IPS-20b (cell line): ENCODE measurements around the gene C22orf15.
"Not testable (repeated sequence)": the region's sequence is repeated elsewhere in the genome, so short reads cannot be mapped to it uniquely, and the experiment has no call there.

ENCODE experiments used
- H3K27ac ChIP-seq: one replicate; pipeline ENCODE4 v1.5.1; 2013; ENCODE audit warnings: low read length
- H3K27me3 ChIP-seq: 2 replicates; pipeline ENCODE4 v1.6.1; 2013; ENCODE audit warnings: mild to moderate bottlenecking, low read length, inconsistent platforms; ENCODE audit not compliant: insufficient read depth
- H3K36me3 ChIP-seq: 2 replicates; pipeline ENCODE4 v1.6.1; 2013; ENCODE audit warnings: low read depth, mild to moderate bottlenecking, inconsistent platforms, low read length, moderate library complexity; ENCODE audit not compliant: insufficient read depth
- H3K4me1 ChIP-seq: 2 replicates; pipeline ENCODE4 v1.6.1; 2013; ENCODE audit warnings: mild to moderate bottlenecking, control low read depth, inconsistent platforms, low read length, moderate library complexity; ENCODE audit not compliant: insufficient read depth
- H3K4me3 ChIP-seq: 2 replicates; pipeline ENCODE4 v1.5.1; 2013; ENCODE audit warnings: mild to moderate bottlenecking, low read length, inconsistent platforms
- H3K9ac ChIP-seq: 2 replicates; pipeline ENCODE4 v1.6.1; 2013; ENCODE audit warnings: low read depth, mild to moderate bottlenecking, inconsistent platforms, low read length, moderate library complexity
- H3K9me3 ChIP-seq: 2 replicates; pipeline ENCODE4 v1.6.1; 2013; ENCODE audit warnings: mild to moderate bottlenecking, low read depth, low read length, inconsistent platforms; ENCODE audit not compliant: insufficient read depth

Gene C22orf15

DNA sequence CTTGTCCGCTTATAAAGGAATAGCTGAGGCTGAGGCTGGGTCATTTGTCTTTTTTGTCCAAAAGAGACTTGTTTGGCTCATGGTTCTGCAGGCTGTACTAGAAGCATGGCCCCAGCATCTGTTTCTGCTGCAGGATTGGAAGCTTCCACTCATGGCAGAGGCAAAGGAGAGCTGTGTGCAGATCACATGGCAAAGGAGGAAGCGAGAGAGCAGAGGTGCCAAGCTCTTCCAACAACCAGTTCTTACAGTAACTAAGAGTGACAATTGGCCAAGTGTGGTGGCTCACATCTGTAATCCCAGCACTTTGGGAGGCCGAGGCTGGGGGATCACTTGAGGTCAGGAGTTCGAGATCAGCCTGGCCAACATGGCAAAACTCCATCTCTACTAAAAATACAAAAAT, 34.7 kb upstream of the C22orf15 start:
- H3K27me3 ChIP-seq, H3K36me3 ChIP-seq, H3K4me1 ChIP-seq: not testable (repeated sequence)

DNA sequence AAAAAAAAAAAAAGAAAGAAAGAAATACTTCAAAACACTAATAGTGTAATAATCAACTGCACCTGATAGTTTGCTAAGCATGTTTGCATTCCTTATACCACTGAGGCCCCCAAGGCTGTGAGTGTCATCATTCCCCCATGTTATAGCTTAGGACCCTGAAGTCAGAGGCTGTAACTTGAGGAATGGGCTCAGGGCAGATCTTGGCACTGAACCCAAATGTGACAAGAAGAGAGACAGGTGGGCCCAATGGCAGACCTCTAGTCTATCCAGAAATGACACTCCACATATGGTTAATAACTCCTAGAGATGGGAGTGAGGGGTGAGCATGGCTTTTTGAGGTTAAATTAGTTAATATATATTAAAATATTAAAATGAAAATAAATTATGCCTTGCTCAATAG, 25.1 kb upstream of the C22orf15 start:
- Histone ChIP-seq H3K4me3 (no peak overlapping the region), H3K9me3 (no peaks in the 10 kb centered on the region), H3K9ac (no peak overlapping the region), H3K27me3 (no peaks in the 10 kb centered on the region), H3K36me3 (no peaks in the 10 kb centered on the region; the same call in 1 of the 2 replicates), H3K4me1 (no peaks in the 10 kb centered on the region), H3K27ac (no peak overlapping the region)

More for the DNA sequence above, 34.7 kb upstream of the C22orf15 start:
- H3K4me3 ChIP-seq, H3K27ac ChIP-seq, H3K9ac ChIP-seq, H3K9me3 ChIP-seq: not testable (repeated sequence)

- Histone ChIP-seq H3K9me3 (no peaks in the 10 kb centered on the region), H3K27ac (no peak overlapping the region), H3K27me3 (no peaks in the 10 kb centered on the region)
These were observed 20.1 kb upstream of the C22orf15 start for GRCh38 chr22:23742505-23743264.

DNA sequence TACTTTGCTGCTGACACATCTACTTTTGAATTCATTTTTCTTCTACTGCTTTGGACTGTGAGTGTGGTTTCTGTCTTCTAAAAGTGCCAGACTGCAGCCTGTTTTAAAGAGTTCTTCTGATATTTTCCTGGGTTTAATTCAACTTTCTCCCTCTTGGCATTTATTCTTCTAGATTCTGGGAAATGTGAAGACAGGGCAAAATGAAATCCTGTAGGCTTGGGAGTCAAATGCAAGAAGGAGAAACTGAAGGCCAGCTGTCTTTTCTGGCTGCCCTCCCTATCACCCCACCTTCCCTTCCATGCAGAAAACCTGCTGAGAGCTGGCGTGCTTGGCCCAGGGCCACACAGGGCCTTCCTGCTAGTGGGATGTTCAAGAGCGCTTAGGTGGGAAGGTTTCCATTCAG, 19.5 kb upstream of the C22orf15 start:
- Histone ChIP-seq H3K9ac (no peak overlapping the region), H3K4me3 (no peak overlapping the region), H3K27ac (no peak overlapping the region), H3K4me1 (no peaks in the 10 kb centered on the region), H3K9me3 (no peaks in the 10 kb centered on the region), H3K36me3 (peaks cover 15% of the 10 kb centered on the region), H3K27me3 (no peaks in the 10 kb centered on the region)

More at GRCh38 chr22:23742505-23743264, 20.1 kb upstream of the C22orf15 start:
- Histone ChIP-seq H3K36me3 (peaks cover 15% of the 10 kb centered on the region), H3K9ac (no peak overlapping the region), H3K4me1 (no peaks in the 10 kb centered on the region), H3K4me3 (no peak overlapping the region)

DNA sequence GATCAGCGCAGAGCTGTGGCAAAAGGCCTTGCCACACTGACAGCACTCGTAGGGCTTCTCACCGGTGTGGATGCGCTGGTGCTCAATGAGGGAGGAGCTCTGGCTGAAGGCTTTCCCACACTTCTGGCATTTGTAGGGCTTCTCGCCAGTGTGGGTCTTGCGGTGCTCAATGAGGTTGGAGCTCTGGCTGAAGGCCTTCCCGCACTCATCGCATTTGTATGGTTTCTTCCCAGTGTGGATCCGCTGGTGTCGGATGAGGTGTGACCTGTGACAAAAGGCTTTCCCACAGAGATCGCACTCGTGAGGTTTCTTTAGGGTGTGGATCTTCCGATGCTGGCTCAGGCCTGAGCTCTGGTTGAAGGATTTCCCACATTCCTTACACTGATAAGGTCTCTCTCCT, 18.8 kb upstream of the C22orf15 start:
- H3K9me3 ChIP-seq: no peaks in the 10 kb centered on the region
- no peak overlapping the region for H3K4me3 ChIP-seq
- H3K36me3 ChIP-seq: peaks cover 15% of the 10 kb centered on the region
- H3K9ac ChIP-seq: no peak overlapping the region
- H3K4me1 ChIP-seq: no peaks in the 10 kb centered on the region
- H3K27ac ChIP-seq: no peak overlapping the region
- no peaks in the 10 kb centered on the region for H3K27me3 ChIP-seq

- H3K27me3 ChIP-seq: no peaks in the 10 kb centered on the region
- no peak overlapping the region for H3K27ac ChIP-seq
- H3K4me3 ChIP-seq: no peak overlapping the region
- H3K9me3 ChIP-seq: no peaks in the 10 kb centered on the region
- peaks cover 15% of the 10 kb centered on the region for H3K36me3 ChIP-seq
- H3K4me1 ChIP-seq: no peaks in the 10 kb centered on the region
- H3K9ac ChIP-seq: no peak overlapping the region
These were observed 18.3 kb upstream of the C22orf15 start for GRCh38 chr22:23744485-23744884.

- H3K9ac ChIP-seq: no peak overlapping the region
- no peak overlapping the region for H3K27ac ChIP-seq
These were observed 17.0 kb upstream of the C22orf15 start for GRCh38 chr22:23745791-23746190.

GRCh38 chr22:23749841-23750301, 12.9 kb upstream of the C22orf15 start:
- Histone ChIP-seq H3K4me1 (no peaks in the 10 kb centered on the region; the same call in 1 of the 2 replicates), H3K4me3 (peak overlapping the region; percentile 71), H3K9ac (no peak overlapping the region), H3K9me3 (no peaks in the 10 kb centered on the region), H3K27me3 (no peaks in the 10 kb centered on the region), H3K27ac (no peak overlapping the region), H3K36me3 (no peaks in the 10 kb centered on the region)

More at GRCh38 chr22:23745791-23746190, 17.0 kb upstream of the C22orf15 start:
- H3K27me3 ChIP-seq: no peaks in the 10 kb centered on the region
- no peak overlapping the region for H3K4me3 ChIP-seq
- H3K9me3 ChIP-seq: no peaks in the 10 kb centered on the region
- no peaks in the 10 kb centered on the region; the same call in 1 of the 2 replicates for H3K4me1 ChIP-seq
- peaks cover 15% of the 10 kb centered on the region for H3K36me3 ChIP-seq

GRCh38 chr22:23750367-23750713, 12.4 kb upstream of the C22orf15 start:
- Histone ChIP-seq H3K4me1 (no peaks in the 10 kb centered on the region; the same call in 1 of the 2 replicates), H3K4me3 (peak overlapping the region; percentile 71), H3K27me3 (no peaks in the 10 kb centered on the region), H3K36me3 (no peaks in the 10 kb centered on the region), H3K27ac (no peak overlapping the region), H3K9me3 (no peaks in the 10 kb centered on the region), H3K9ac (peak overlapping the region; percentile 40; the same call in 1 of the 2 replicates)

GRCh38 chr22:23750714-23751440, 11.9 kb upstream of the C22orf15 start, which contains the start of gene ZNF70:
Gene ZNF70 (minus strand): TSS chr22:23751112. CDS start chr22:23745140, 5,972 bp downstream.
- Histone ChIP-seq H3K4me1 (no peaks in the 10 kb centered on the region; the same call in 1 of the 2 replicates), H3K9ac (peak within 1 kb of the TSS; percentile 94; the same call in 1 of the 2 replicates), H3K36me3 (no peaks in the 10 kb centered on the region), H3K9me3 (no peaks in the 10 kb centered on the region), H3K27me3 (no peaks in the 10 kb centered on the region), H3K4me3 (peak within 1 kb of the TSS; percentile 93), H3K27ac (peak within 1 kb of the TSS; percentile 94)

- peak overlapping the region; percentile 93 for H3K4me3 ChIP-seq
- no peaks in the 10 kb centered on the region for H3K9me3 ChIP-seq
- H3K4me1 ChIP-seq: no peaks in the 10 kb centered on the region; the same call in 1 of the 2 replicates
- peak overlapping the region; percentile 94 for H3K27ac ChIP-seq
- peak overlapping the region; percentile 94; the same call in 1 of the 2 replicates for H3K9ac ChIP-seq
- no peaks in the 10 kb centered on the region for H3K36me3 ChIP-seq
- H3K27me3 ChIP-seq: no peaks in the 10 kb centered on the region
These were observed 11.3 kb upstream of the C22orf15 start for GRCh38 chr22:23751441-23751996.
